ENCODE results near the gene MACROD2.

MACROD2 gene

DNA sequence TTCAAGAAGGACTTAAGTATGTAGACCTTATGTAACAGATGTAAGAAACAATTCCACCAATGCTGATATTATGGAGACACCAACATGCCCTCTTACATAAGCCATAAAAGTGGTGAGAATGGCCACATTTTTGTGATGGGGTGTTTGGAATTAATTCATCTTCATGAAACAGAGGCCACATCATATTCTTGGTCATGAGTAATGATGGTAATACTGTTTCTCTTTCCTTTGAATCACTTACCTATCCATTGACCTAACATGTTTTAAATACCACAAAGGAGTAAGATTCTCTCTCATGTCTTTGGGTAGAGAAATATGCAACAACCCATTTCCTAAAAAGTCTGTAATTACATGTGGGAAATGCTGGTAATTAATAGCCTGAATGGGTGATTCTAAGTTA, 887.5 kb downstream of the MACROD2 start (continued):
- TF ChIP-seq, protein P1, sequence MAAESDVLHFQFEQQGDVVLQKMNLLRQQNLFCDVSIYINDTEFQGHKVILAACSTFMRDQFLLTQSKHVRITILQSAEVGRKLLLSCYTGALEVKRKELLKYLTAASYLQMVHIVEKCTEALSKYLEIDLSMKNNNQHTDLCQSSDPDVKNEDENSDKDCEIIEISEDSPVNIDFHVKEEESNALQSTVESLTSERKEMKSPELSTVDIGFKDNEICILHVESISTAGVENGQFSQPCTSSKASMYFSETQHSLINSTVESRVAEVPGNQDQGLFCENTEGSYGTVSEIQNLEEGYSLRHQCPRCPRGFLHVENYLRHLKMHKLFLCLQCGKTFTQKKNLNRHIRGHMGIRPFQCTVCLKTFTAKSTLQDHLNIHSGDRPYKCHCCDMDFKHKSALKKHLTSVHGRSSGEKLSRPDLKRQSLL (tag by site-specific recombination; IDR thresholded peaks at IDR 0.05) = no peak
- no peak for TF ChIP-seq ZNF404 (tag by site-specific recombination; IDR thresholded peaks at IDR 0.05)

DNA sequence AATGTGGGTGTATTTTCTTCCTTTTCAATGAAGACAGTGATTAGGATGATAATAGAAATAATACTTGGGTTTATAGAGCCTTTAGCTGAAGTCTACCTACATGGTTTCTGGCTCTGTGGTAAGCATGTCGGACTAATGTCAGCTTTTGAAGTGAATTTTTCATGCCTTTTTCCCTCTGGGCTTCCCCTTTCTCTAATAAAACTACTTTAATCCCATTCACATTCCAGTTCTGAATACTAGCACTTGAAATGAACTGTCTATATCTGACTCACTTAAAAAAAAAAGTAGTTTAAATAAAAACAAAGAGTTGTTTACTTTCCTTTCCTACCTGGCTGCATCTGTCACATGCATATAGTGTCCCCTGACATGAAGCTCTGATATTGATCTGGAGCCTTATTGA, 888.0 kb downstream of the MACROD2 start:
- TF ChIP-seq, protein P2, sequence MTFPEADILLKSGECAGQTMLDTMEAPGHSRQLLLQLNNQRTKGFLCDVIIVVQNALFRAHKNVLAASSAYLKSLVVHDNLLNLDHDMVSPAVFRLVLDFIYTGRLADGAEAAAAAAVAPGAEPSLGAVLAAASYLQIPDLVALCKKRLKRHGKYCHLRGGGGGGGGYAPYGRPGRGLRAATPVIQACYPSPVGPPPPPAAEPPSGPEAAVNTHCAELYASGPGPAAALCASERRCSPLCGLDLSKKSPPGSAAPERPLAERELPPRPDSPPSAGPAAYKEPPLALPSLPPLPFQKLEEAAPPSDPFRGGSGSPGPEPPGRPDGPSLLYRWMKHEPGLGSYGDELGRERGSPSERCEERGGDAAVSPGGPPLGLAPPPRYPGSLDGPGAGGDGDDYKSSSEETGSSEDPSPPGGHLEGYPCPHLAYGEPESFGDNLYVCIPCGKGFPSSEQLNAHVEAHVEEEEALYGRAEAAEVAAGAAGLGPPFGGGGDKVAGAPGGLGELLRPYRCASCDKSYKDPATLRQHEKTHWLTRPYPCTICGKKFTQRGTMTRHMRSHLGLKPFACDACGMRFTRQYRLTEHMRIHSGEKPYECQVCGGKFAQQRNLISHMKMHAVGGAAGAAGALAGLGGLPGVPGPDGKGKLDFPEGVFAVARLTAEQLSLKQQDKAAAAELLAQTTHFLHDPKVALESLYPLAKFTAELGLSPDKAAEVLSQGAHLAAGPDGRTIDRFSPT (tag by site-specific recombination; IDR thresholded peaks at IDR 0.05) = no peak
- TF ChIP-seq ZNF830 (tag by site-specific recombination; IDR thresholded peaks at IDR 0.05; ENCODE audit: low read depth) (no peak), EGR2 (tag by site-specific recombination; IDR thresholded peaks at IDR 0.05; ENCODE audit: low read depth) (no peak), ZNF544 (tag by site-specific recombination; IDR thresholded peaks at IDR 0.05) (no peak), KLF8 (tag by site-specific recombination; IDR thresholded peaks at IDR 0.05) (no peak), ZBTB21 (tag by site-specific recombination; IDR thresholded peaks at IDR 0.05) (no peak), ZNF184 (tag by site-specific recombination; IDR thresholded peaks at IDR 0.05) (no peak), ZNF843 (tag by site-specific recombination; IDR thresholded peaks at IDR 0.05) (no peak)
- TF ChIP-seq, protein P3, sequence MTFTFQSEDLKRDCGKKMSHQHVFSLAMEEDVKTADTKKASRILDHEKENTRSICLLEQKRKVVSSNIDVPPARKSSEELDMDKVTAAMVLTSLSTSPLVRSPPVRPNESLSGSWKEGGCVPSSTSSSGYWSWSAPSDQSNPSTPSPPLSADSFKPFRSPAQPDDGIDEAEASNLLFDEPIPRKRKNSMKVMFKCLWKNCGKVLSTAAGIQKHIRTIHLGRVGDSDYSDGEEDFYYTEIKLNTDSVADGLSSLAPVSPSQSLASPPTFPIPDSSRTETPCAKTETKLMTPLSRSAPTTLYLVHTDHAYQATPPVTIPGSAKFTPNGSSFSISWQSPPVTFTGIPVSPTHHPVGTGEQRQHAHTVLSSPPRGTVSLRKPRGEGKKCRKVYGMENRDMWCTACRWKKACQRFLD (tag by site-specific recombination; IDR thresholded peaks at IDR 0.05) = no peak
- TF ChIP-seq, protein P4, sequence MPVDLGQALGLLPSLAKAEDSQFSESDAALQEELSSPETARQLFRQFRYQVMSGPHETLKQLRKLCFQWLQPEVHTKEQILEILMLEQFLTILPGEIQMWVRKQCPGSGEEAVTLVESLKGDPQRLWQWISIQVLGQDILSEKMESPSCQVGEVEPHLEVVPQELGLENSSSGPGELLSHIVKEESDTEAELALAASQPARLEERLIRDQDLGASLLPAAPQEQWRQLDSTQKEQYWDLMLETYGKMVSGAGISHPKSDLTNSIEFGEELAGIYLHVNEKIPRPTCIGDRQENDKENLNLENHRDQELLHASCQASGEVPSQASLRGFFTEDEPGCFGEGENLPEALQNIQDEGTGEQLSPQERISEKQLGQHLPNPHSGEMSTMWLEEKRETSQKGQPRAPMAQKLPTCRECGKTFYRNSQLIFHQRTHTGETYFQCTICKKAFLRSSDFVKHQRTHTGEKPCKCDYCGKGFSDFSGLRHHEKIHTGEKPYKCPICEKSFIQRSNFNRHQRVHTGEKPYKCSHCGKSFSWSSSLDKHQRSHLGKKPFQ (tag by site-specific recombination; IDR thresholded peaks at IDR 0.05) = no peak

DNA sequence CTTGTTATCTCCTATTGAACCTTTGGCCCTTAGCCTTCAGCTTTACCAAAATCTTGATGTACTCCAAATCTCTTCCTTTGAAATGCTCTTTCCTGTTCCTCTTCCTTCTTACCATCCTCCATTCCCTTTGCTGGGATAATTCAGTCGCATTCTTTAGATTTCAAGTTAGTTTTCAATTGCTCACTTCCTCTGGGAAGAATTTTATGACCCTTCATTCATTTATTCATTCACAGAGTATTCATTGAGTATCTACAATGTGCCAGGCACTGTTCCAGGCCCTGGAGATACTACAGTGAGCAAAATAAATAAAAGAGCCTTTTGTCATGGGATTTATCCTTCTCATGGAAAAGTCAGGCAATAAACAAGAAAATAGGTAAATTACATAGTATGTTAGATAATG, 890.3 kb downstream of the MACROD2 start:
- ChIA-PET POLR2A (no interaction called here), CTCF (no interaction called here)
- no peaks in the 10 kb centered on the region for H3K4me1 ChIP-seq (ENCODE audit: control insufficient read depth, insufficient read depth, low read length)
- no peak overlapping the region for H3K27ac ChIP-seq (ENCODE audit: extremely low read depth, low read depth, low read length)
- H3K9me3 ChIP-seq (ENCODE audit: control insufficient read depth, insufficient read depth, low read depth, low read length) = no peaks in the 10 kb centered on the region
- no peak overlapping the region for H3K4me3 ChIP-seq (ENCODE audit: low read depth, low read length)
- no peaks in the 10 kb centered on the region for H3K36me3 ChIP-seq (ENCODE audit: control insufficient read depth in 2 of 2, insufficient read depth in 1 of 2, low read length in 2 of 2)
- TF ChIP-seq ZNF501 (tag by site-specific recombination; IDR thresholded peaks at IDR 0.05) (no peak), ZFP41 (tag by site-specific recombination; IDR thresholded peaks at IDR 0.05; ENCODE audit: borderline replicate concordance) (no peak), ZNF423 (tag by site-specific recombination; IDR thresholded peaks at IDR 0.05) (no peak), ZBTB17 (tag by site-specific recombination; IDR thresholded peaks at IDR 0.05) (no peak), ZNF202 (tag by site-specific recombination; IDR thresholded peaks at IDR 0.05; ENCODE audit: borderline replicate concordance) (no peak)
- TF ChIP-seq, protein P5, sequence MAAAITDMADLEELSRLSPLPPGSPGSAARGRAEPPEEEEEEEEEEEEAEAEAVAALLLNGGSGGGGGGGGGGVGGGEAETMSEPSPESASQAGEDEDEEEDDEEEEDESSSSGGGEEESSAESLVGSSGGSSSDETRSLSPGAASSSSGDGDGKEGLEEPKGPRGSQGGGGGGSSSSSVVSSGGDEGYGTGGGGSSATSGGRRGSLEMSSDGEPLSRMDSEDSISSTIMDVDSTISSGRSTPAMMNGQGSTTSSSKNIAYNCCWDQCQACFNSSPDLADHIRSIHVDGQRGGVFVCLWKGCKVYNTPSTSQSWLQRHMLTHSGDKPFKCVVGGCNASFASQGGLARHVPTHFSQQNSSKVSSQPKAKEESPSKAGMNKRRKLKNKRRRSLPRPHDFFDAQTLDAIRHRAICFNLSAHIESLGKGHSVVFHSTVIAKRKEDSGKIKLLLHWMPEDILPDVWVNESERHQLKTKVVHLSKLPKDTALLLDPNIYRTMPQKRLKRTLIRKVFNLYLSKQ (tag by site-specific recombination; IDR thresholded peaks at IDR 0.05; ENCODE audit: borderline replicate concordance) = no peak
- TF ChIP-seq, protein P6, sequence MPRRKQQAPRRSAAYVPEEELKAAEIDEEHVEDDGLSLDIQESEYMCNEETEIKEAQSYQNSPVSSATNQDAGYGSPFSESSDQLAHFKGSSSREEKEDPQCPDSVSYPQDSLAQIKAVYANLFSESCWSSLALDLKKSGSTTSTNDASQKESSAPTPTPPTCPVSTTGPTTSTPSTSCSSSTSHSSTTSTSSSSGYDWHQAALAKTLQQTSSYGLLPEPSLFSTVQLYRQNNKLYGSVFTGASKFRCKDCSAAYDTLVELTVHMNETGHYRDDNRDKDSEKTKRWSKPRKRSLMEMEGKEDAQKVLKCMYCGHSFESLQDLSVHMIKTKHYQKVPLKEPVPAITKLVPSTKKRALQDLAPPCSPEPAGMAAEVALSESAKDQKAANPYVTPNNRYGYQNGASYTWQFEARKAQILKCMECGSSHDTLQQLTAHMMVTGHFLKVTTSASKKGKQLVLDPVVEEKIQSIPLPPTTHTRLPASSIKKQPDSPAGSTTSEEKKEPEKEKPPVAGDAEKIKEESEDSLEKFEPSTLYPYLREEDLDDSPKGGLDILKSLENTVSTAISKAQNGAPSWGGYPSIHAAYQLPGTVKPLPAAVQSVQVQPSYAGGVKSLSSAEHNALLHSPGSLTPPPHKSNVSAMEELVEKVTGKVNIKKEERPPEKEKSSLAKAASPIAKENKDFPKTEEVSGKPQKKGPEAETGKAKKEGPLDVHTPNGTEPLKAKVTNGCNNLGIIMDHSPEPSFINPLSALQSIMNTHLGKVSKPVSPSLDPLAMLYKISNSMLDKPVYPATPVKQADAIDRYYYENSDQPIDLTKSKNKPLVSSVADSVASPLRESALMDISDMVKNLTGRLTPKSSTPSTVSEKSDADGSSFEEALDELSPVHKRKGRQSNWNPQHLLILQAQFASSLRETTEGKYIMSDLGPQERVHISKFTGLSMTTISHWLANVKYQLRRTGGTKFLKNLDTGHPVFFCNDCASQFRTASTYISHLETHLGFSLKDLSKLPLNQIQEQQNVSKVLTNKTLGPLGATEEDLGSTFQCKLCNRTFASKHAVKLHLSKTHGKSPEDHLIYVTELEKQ (tag by site-specific recombination; IDR thresholded peaks at IDR 0.05; ENCODE audit: borderline replicate concordance) = no peak

More for the DNA sequence above, 888.0 kb downstream of the MACROD2 start:
- ChIA-PET CTCF (no interaction called here), POLR2A (no interaction called here)
- H3K4me1 ChIP-seq (ENCODE audit: control insufficient read depth, insufficient read depth, low read length) = peaks cover 5% of the 10 kb centered on the region
- H3K4me3 ChIP-seq (ENCODE audit: low read depth, low read length) = no peak overlapping the region
- no peaks in the 10 kb centered on the region for H3K9me3 ChIP-seq (ENCODE audit: control insufficient read depth, insufficient read depth, low read depth, low read length)
- no peak overlapping the region for H3K27ac ChIP-seq (ENCODE audit: extremely low read depth, low read depth, low read length)
- no peaks in the 10 kb centered on the region for H3K36me3 ChIP-seq (ENCODE audit: control insufficient read depth in 2 of 2, insufficient read depth in 1 of 2, low read length in 2 of 2)
